Fibroblast of the aortic adventitia (primary cell): Measurements from ENCODE around the gene MARF1. TPM values are rescaled to one million over a fixed set of nuclear protein-coding genes. Genes with fewer than 3 reads are reported as not detected.
A peak's percentile ranks its signal among the peaks of the same experiment; 100 is the strongest.
"Not testable (repeated sequence)": the region's sequence is repeated elsewhere in the genome, so short reads cannot be mapped to it uniquely, and the experiment has no call there.

ENCODE experiments used
- DNase-seq: peaks from one replicate; pipeline ENCODE4 v3.0.0-alpha.2; 2010; ENCODE audit warnings: low read depth
- H3K4me3 ChIP-seq: 2 replicates; pipeline ENCODE4 v1.5.1; 2011; ENCODE audit warnings: low read depth, mild to moderate bottlenecking, control low read depth, low read length, moderate library complexity
- total RNA-seq: library from RNA; depleted of rRNA; stranded (reverse); fragments of >200 nt; gene quantifications from 2 replicates; pipeline ENCODE4 v1.2.3, GENCODE V29; 2012; ENCODE audit warnings: low replicate concordance
- TF ChIP-seq, protein P1 (sequence below): IDR thresholded peaks from 2 replicates; pipeline ENCODE4 v1.5.1; 2011; ENCODE audit warnings: mild to moderate bottlenecking, low read length, control low read depth, inconsistent platforms; ENCODE audit not compliant: insufficient read depth

Gene MARF1, protein sequence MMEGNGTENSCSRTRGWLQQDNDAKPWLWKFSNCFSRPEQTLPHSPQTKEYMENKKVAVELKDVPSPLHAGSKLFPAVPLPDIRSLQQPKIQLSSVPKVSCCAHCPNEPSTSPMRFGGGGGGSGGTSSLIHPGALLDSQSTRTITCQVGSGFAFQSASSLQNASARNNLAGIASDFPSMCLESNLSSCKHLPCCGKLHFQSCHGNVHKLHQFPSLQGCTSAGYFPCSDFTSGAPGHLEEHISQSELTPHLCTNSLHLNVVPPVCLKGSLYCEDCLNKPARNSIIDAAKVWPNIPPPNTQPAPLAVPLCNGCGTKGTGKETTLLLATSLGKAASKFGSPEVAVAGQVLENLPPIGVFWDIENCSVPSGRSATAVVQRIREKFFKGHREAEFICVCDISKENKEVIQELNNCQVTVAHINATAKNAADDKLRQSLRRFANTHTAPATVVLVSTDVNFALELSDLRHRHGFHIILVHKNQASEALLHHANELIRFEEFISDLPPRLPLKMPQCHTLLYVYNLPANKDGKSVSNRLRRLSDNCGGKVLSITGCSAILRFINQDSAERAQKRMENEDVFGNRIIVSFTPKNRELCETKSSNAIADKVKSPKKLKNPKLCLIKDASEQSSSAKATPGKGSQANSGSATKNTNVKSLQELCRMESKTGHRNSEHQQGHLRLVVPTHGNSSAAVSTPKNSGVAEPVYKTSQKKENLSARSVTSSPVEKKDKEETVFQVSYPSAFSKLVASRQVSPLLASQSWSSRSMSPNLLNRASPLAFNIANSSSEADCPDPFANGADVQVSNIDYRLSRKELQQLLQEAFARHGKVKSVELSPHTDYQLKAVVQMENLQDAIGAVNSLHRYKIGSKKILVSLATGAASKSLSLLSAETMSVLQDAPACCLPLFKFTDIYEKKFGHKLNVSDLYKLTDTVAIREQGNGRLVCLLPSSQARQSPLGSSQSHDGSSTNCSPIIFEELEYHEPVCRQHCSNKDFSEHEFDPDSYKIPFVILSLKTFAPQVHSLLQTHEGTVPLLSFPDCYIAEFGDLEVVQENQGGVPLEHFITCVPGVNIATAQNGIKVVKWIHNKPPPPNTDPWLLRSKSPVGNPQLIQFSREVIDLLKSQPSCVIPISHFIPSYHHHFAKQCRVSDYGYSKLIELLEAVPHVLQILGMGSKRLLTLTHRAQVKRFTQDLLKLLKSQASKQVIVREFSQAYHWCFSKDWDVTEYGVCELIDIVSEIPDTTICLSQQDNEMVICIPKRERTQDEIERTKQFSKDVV (N-terminal part only)
- total RNA-seq = 27.1 and 74.8 TPM in 2 replicates

- TF ChIP-seq, protein P1, sequence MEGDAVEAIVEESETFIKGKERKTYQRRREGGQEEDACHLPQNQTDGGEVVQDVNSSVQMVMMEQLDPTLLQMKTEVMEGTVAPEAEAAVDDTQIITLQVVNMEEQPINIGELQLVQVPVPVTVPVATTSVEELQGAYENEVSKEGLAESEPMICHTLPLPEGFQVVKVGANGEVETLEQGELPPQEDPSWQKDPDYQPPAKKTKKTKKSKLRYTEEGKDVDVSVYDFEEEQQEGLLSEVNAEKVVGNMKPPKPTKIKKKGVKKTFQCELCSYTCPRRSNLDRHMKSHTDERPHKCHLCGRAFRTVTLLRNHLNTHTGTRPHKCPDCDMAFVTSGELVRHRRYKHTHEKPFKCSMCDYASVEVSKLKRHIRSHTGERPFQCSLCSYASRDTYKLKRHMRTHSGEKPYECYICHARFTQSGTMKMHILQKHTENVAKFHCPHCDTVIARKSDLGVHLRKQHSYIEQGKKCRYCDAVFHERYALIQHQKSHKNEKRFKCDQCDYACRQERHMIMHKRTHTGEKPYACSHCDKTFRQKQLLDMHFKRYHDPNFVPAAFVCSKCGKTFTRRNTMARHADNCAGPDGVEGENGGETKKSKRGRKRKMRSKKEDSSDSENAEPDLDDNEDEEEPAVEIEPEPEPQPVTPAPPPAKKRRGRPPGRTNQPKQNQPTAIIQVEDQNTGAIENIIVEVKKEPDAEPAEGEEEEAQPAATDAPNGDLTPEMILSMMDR = peak; percentile 67
- DNase-seq = peak; percentile 88
- peak within 1 kb of the TSS; percentile 96 for H3K4me3 ChIP-seq
Measured at GRCh38 chr16:15643048-15643945, at the start of gene MARF1. TSS of gene MARF1 (minus strand) at chr16:15643154. CDS start at chr16:15639233, 3,921 bp downstream.

DNA sequence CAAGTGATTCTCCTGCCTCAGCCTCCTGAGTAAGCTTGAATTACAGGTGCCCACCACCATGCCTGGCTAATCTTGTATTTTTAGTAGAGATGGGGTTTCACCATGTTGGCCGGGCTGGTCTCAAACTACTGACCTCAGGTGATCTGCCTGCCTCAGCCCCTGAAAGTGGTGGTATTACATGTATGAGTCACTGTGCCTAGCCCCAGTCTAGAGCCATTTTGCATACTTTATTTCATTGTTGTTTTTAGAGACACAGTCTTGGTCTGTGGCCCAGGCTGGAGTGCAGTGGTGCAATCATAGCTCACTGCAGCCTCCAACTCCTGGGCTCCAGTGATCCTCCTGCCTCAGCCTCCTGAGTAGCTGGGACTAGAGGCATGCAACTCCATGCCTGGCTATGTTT, 49.6 kb upstream of the MARF1 start:
- H3K4me3 ChIP-seq, DNase-seq: not testable (repeated sequence)

DNA sequence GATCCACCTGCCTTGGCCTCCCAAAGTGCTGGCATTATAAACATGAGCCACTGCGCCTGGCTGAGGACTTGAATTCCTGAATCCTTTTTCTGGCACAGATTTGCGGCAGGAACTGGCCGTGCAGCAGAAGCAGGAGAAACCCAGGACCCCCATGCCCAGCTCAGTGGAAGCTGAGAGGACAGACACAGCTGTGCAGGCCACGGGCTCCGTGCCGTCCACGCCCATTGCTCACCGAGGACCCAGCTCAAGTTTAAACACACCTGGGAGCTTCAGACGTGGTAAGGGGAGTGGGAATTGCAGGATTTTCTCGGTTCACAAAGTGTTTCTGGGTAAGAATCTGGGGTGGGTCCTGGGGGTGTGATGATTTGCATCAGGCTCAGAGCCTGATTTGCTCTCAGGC, 48.1 kb upstream of the MARF1 start:
- TF ChIP-seq, protein P1 = no peak
- no peak overlapping the region for H3K4me3 ChIP-seq
- DNase-seq = no peak

DNA sequence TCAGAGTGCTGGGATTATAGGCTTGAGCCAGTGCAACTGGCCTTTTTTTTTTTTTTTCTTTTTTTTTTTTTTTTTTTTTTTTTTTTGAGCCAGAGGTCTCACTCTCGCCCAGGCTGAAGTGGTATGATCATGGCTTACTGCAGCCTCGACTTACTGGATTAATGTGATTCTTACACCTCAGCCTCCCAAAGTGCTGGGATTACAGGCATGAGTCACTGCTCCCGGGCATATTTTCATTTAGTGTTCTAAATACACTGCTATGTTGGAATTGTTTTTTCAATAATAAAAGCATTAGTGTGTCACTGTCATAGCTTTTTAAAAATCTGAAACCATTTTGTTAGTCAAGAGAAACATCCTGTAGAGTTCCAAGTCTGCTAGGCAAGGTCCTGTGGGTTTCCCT, 47.3 kb upstream of the MARF1 start:
- H3K4me3 ChIP-seq = no peak overlapping the region
- no peak for DNase-seq
- TF ChIP-seq, protein P1 = no peak

GRCh38 chr16:15689290-15689689, 46.3 kb upstream of the MARF1 start:
- DNase-seq = no peak
- TF ChIP-seq, protein P1 = no peak

GRCh38 chr16:15686287-15686686, 43.3 kb upstream of the MARF1 start:
- TF ChIP-seq, protein P1 = no peak
- DNase-seq = no peak
- no peak overlapping the region for H3K4me3 ChIP-seq

More at GRCh38 chr16:15689290-15689689, 46.3 kb upstream of the MARF1 start:
- H3K4me3 ChIP-seq = no peak overlapping the region
